IPS DF 19.7 (cell line): ENCODE results near the gene KRT72.

Experiments
- DNase-seq: peaks from one replicate; pipeline ENCODE4 v3.0.0-alpha.2; 2013; ENCODE audit warnings: low read depth, low spot score

The KRT72 gene

DNA sequence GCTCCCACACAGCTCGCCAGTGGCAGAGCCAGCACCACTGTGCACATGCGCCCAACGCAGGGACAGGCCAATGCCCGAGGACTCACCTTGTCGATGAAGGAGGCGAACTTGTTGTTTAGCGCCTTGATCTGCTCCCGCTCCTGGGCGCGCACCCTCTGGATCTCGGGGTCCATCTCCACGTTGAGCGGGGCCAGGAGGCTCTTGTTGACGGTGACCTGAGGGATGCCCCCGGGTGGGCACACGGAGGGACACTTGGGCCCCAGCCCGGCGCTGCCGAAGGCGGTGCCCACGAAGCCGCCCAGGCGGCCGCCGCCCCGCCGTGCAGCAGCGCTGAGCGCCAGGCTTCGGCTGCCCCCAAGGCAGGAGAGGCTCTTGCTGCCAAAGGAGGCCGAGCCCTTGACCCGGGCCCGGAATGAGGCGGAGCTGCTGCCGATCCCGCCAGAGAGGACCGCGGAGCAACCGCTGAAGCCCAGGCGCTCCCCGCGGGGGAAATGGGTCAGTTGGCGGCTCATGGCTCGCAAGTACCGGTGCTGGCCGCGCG is at the start of gene KRT72:
KRT72 (minus strand) TSS at position 523 of the 541 bp plus-strand sequence; CDS start at position 512, 11 bp downstream.
- DNase-seq, result no peak

DNA sequence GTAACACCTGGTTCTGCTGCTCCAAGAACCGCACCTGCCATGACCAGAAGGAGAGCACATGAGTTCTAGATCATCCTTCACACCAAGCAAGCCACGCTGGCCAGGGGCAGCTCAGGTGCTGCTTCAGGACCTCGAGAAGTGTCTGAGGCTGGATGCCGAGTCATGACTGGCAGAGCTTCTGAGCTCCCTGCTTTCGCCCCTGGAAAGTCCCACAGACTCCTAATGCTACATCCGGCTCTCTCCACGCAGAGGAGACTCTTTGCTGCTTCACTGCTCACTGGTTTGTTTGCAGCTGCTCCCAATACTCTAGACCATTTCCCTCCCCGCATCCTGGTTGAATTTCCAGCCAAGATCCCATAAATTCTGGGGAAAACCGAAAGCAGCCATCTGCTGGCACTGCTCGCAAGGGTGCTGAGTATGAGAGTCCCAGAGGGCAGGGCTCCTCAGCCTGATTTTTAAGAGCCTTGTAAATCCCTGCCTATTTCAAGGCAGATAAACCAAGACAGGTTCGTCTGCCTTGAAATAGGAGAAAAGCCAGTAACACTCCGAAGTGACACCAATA is 49.3 kb upstream of the KRT72 start:
- no peak for DNase-seq

DNA sequence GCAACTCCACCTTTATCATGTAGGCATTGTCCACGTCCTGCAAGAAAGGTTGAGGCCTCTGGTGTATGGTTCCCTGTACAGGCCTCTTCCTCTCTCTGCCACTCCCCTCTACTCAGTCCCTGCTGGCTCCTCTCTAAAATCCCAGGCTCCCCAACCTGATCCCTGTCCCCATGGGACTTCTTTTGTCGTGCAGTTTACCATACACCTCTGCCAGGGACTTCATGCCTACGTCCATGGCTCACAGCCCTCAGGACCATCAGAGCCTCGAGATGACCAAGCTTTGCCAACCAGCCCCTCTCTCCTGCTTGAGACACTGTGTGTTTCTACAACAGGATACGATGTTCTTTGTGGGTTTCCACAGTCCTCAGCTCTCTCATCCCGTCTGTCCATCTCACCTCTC is 47.8 kb upstream of the KRT72 start:
- no peak for DNase-seq

GRCh38 chr12:52648012-52648550 is 46.8 kb upstream of the KRT72 start:
- no peak for DNase-seq

DNA sequence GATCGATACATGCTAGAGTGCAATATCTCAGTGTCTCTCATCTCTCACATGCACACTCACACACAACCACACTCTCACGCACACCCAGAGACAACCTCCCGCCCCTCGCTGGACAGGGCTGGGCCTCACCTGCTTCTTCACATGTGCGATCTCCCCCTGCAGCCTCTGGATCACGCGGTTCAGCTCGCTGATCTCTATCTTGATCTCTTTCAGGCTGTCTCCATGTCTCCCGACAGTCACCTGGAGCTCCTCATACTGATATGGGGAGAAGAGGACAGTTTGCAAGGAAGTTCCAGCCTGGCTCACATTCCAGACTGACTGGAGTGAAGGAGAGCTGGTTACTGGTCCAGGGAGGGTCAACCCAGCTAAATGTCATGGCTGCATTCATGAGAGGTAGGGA is 46.3 kb upstream of the KRT72 start:
- DNase-seq, result no peak

GRCh38 chr12:52646613-52647012 is 45.4 kb upstream of the KRT72 start:
- DNase-seq, result no peak

DNA sequence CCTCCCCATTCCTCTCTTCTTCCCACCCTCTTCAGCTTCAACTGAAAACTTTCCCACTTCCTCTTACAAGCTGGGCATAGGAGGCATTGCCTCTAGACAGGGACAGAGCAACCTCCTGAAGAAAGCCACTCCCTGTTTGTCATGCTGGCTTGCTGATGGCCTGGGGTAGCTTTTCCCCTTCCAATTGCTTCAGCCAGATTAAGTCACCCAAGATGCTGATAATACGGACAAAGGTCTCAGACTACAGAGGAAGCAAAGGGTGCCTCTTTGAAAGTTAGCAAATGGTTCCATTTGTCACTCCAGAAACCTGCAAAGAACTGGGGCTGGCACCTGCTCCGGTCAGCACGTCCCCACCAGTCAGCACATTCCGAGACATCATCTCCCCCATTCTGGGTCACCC is 44.7 kb upstream of the KRT72 start:
- DNase-seq, result no peak

GRCh38 chr12:52645120-52645761 is 44.0 kb upstream of the KRT72 start:
- no peak for DNase-seq

DNA sequence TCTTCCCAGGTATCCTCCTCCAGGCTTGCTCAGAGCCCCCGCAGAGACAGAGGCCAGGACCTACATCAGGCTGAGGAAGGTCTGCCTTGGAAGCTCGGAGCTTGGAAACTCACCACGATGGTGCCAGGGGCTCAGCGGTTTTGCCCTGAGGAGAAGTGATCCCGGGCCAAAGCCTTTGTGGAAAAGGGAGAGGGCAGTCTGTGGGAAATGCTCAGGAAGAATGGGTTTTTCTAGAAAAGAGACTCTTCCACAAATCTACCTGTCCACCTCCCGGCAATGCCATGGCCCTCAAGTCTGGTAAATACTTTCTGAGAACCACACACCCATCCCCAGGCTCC is 42.8 kb upstream of the KRT72 start:
- no peak for DNase-seq

DNA sequence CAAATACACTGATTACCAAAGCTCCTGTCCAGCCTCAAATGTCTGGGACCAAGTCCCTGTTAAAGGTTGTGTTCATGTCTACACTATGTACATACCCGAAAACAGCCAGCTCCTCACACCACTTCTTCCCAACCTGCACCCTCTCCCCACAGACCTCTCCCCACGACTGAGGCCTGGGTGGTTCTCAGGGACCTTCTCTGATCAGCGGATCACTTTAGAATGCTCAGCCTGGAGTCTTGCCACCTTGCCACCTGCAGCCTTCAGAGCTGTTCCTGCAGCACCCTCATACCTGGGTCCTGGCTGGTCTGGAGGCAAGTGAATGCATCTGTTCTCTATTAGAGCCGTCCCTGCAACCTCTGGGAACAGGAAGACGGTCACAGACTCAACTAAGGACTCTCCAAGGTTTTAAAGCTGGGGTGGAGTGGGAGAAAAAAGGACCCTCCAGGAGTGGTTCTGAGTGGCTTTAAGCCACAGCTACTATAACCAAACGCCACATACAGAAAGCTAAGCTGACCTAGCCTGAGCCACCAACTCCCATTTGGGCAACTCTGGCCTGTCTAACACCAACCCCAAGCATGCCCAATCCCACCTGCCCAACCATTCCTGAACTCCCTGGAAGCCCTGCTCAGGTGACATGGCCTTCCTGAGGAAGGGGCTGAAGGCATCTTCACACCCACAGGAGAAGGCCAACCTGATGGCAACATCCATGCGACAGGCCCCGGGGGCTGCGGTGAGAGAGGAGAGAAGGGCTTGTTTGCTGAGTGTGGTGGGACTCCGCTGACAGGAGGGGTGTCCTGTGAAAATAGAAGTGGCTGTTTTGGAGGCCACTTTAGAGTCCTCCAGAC is 42.2 kb upstream of the KRT72 start:
- DNase-seq, result no peak

DNA sequence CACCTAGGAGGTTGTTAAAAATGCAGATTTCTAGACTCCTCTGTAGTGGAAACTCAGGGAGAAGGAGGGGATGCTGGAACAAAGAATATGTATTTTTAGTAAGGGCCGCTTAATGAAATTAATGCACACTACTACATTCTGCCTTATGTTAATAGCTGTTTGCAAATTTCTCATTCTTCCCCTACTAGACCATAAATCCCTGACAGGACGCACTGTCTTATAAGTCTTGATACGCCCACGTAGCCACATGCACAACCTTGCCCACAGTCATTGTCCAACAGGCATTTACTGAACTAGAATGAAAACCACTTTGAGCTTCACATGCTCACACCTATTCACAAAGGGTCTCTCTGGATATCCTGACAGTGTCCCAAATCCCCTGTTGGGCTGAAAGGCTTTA is 40.2 kb upstream of the KRT72 start:
- no peak for DNase-seq

DNA sequence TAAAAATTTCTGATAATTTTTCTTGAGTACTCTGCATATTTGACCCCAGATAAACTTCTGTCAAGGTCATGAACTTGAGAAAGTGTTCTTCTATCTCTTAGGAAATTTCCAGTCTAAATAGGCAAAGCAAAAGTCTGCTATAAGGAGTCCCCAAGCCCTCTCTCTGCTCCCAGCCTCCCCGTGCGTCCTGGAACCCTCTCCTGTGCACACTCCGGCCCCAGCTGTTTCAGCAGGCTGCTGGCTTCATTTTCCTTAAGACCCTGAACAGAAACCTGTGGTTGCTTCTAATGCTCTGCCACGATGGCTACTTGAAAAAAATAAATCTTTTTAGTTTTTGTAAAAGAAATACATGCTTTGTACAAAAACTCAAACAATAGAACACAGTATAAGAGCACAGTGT is 36.0 kb upstream of the KRT72 start:
- DNase-seq, result no peak

DNA sequence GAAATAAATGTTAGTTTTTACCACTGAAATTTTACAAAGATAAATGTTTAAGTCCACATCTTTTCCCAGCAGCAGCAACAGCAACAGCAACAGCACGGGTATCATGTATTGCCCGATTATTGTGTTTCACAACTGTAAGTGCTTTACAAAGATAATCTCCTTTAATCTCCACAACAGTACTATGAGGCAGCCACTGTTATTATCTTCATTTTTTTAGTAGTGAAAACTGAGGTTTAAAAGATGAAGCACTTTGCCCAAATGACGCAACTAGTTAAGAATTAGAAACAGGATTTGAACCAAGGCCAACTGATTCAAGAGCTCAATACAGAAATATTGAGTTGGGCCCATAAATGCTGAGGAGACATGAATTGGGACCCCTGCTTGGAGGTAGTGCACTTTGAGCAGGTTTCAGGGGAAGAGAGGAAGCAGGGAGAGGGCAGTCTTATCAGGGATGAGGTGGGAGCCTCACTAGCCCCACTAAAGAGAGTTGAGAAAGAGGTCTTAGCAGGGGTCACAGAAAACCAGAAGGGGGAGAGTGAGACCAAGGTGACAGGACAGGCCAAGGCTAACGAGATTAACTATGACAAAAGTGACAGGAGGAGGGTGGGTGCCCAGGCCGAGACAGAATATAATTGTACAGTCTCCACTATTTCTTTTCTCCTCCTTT is 35.5 kb upstream of the KRT72 start:
- DNase-seq, result no peak

GRCh38 chr12:52636189-52636588 is 34.9 kb upstream of the KRT72 start:
- DNase-seq, result no peak

- DNase-seq, result no peak
Measured at GRCh38 chr12:52634266-52635056, 33.2 kb upstream of the KRT72 start.

GRCh38 chr12:52633383-52633782 is 32.1 kb upstream of the KRT72 start:
- no peak for DNase-seq

GRCh38 chr12:52632656-52633055 is 31.4 kb upstream of the KRT72 start:
- DNase-seq, result no peak

- no peak for DNase-seq
Measured at GRCh38 chr12:52631676-52632459, 30.6 kb upstream of the KRT72 start.

DNA sequence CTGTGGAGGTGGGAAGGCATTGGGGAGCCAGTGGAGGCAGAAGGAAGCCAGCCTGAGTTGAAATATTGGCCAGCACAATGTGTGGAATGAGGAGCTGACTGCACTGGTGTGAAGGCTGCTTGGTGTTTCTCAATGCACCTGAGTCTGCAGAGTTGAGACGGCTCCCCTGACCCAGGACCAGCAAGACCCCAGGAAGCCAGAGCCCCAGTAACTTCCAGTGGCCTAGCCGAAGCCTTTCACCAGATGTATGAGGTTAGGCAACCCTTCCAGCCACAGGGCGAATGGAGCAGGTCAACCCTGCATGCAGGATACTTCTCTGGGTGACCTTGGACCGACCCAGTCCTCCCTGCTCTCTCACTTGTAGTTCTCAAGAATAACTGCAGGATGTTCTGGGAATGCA is 30.0 kb upstream of the KRT72 start:
- DNase-seq, result no peak

DNA sequence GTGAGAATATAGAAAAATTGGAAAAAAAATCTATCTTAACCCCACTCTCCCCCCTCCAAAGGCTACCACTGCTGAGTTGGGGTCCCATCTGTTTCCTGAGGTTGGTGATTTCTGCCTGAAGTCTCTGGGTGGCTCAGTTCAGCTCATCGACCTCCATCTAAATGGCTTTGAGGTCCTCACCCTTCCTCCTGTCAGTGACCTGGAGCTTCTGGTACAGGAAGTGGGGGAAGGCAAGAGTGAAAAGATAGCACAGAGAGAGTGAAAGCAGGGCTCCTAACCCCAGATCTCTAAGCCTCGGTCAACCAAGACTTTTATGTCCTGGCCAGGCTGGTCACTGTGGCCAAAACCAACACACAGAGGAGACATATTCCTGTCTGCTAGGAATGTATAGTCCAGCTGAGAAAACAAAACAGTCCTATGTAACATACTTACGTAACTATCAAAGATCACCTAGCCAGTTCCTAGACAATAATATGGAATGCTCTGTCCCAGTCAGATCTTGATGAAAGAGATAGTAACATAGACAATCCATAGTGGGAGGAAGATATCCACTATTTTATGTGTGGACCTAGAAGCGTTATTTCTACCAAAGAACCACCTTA is 29.4 kb upstream of the KRT72 start:
- DNase-seq, result no peak
